ENCODE data around the gene PCDHA1. TPM values are rescaled to one million over a fixed set of nuclear protein-coding genes. Genes with fewer than 3 reads are reported as not detected.

PCDHA1 gene
- total RNA-seq, 4 donors from 2014 or later: not detected

DNA sequence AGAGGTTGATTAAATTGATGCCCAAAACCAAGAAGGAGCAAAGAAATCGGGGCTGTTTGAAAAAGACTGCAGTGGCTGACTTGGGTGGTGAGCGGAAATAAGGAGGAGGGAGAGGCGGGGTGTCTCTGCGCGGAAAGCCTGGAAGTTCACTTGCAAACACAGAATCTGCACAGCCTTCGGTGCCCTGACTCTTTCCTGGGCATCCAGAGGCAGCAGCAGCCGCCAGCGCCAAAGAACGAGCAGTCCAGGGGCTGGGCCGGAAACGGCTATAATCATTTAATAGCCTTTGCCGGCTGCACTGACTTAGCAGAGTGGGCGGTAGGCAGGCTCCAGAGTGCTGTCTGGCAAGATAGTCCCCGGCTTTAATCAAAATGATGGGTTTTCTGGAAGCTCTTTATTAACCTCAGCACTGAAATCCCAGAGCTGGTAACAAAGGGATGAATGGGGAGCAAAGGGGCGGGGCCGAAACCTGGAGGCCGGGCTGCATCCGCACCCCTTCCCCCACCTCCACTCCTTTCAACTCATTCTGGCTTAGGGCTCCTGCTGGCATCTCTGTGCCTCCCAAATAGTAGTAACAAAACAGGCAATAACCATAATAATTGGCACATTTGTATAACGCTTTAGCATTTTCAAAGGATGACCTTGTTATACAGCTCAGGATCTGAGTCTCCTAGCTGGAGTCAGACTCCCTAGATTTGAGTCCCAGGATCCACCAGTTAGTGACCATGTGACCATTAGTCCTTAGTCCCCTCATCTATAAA is 216.1 kb downstream of the PCDHA1 start:
- H3K4me3 ChIP-seq (ENCODE audit: low read depth, poor library complexity, severe bottlenecking): no peak overlapping the region
- no peak for DNase-seq (ENCODE audit: low spot score in 2 of 2)

DNA sequence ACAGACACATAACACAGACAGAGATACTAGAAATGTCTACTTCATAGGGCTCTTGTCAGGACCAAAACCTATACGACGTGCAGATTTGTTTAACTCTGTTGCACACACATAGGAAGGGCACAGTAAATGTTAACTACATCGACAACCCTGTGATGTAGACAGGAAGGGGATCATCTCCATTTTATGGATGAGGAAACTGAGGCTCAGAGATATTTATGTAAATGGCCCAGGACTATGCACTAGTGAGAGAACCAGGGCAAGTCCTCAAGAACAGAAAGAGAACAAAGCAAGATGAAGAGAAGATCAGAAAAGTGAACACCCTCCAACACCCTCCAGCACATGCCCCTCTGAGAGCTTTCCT is 216.6 kb downstream of the PCDHA1 start:
- H3K4me3 ChIP-seq (ENCODE audit: low read depth, poor library complexity, severe bottlenecking): no peak overlapping the region
- 73 to 75% methylated on average over 3 of the region's 3 CpGs for WGBS, 2 donors
- intact Hi-C loops (cut with DNase I; ENCODE audit: low total_unique reads): no loop called here
- DNase-seq (ENCODE audit: low spot score in 2 of 2): no peak
- TF ChIP-seq POLR2A (IDR thresholded peaks at IDR 0.05): no peak
- TF ChIP-seq, protein P1, sequence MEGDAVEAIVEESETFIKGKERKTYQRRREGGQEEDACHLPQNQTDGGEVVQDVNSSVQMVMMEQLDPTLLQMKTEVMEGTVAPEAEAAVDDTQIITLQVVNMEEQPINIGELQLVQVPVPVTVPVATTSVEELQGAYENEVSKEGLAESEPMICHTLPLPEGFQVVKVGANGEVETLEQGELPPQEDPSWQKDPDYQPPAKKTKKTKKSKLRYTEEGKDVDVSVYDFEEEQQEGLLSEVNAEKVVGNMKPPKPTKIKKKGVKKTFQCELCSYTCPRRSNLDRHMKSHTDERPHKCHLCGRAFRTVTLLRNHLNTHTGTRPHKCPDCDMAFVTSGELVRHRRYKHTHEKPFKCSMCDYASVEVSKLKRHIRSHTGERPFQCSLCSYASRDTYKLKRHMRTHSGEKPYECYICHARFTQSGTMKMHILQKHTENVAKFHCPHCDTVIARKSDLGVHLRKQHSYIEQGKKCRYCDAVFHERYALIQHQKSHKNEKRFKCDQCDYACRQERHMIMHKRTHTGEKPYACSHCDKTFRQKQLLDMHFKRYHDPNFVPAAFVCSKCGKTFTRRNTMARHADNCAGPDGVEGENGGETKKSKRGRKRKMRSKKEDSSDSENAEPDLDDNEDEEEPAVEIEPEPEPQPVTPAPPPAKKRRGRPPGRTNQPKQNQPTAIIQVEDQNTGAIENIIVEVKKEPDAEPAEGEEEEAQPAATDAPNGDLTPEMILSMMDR (IDR thresholded peaks at IDR 0.05): no peak

More for the DNA sequence above, 216.1 kb downstream of the PCDHA1 start:
- intact Hi-C loops (cut with DNase I; ENCODE audit: low total_unique reads): no loop called here
- WGBS, 2 donors: 6 to 8% methylated on average over 19 of the region's 19 CpGs
- TF ChIP-seq, protein P1 (IDR thresholded peaks at IDR 0.05): no peak
- TF ChIP-seq POLR2A (IDR thresholded peaks at IDR 0.05): no peak

DNA sequence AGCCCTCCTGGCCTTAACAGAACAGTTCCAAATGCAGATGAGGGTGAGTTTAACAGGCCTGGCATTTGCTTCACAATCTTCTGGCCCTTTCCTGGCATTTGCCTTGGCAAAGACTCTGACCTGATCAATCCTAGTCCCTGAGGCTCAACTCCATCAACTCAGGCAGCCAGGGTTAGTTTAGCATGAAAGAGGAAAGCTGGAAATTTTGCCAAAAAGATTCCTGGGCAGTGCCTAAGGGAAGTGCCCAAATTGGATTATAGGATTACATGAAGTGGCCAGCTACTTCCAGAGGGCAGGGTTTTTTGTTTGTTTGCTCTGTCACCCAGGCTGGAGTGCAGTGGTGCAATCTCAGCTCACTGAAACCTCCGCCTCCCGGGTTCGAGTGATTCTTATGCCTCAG is 217.1 kb downstream of the PCDHA1 start:
- DNase-seq (ENCODE audit: low spot score in 2 of 2): no peak
- TF ChIP-seq, protein P1 (IDR thresholded peaks at IDR 0.05): no peak
- TF ChIP-seq POLR2A (IDR thresholded peaks at IDR 0.05): no peak
- no peak overlapping the region for H3K4me3 ChIP-seq (ENCODE audit: low read depth, poor library complexity, severe bottlenecking)
- intact Hi-C loops (cut with DNase I; ENCODE audit: low total_unique reads): no loop called here
- 87 to 89% methylated on average over 3 of the region's 3 CpGs for WGBS, 2 donors

DNA sequence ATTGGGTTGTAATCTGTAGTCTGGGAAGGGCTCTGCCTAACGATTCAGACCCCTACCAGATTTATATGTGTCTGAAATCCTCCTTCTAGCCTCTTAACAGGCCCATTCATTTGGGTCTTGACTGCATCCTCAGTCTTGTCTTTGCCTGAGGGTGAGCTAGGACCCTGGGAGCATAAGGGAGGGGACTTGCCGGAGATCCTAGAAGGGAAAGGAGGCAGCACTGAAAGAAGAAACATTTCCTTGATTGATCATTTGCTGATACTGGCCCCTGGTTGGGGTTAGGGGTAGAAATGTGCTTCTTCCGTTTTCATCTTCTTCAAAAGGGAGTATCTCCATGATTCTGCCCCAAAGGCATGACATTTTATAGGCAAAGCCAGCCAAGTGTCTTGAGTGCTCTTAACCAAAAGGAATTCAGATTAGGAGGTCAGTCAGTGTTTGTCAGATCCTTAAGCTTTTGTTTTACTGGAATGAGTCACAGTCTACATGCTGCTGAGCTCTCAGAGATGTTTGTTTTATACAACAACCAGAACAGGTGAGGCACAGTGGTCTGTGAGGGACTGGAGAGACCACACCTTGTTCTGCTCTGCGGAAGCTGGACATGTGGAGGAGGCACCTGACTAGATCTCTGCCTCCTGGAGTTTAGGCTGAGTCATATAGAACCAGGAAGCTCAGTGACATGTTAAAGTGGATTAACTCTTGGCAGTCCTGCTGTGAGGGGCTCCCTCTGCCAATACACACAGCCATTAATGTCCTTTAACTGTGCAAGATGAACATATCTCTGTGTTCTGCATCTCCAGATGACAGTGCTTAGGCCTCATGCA is 218.1 kb downstream of the PCDHA1 start:
- intact Hi-C loops (cut with DNase I; ENCODE audit: low total_unique reads): no loop called here
- no peak overlapping the region for H3K4me3 ChIP-seq (ENCODE audit: low read depth, poor library complexity, severe bottlenecking)
- DNase-seq (ENCODE audit: low spot score in 2 of 2): no peak
- TF ChIP-seq POLR2A (IDR thresholded peaks at IDR 0.05): no peak
- TF ChIP-seq, protein P1 (IDR thresholded peaks at IDR 0.05): no peak
- 53 to 63% methylated on average over 4 of the region's 4 CpGs for WGBS, 2 donors

DNA sequence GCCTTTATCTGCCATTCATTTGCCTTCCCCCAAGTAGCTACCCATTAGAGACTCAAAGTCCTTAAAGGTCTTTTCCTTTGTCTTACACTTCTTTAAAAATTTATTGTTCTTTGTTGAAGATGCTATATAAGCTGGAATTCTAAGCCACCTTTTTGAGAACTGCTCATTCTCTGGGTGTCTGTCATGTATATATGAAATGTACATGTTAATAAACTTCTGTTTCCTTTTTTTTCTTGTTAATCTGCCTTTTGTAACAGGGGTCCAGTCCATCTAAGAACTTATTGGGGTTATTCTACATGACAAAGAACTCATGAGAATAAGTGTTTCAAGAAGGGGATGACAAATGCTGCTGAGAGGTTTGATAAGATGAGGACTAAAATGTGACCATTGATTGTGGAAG is 221.9 kb downstream of the PCDHA1 start:
- TF ChIP-seq, protein P1 (IDR thresholded peaks at IDR 0.05): no peak
- TF ChIP-seq POLR2A (IDR thresholded peaks at IDR 0.05): no peak
- no peak overlapping the region for H3K4me3 ChIP-seq (ENCODE audit: low read depth, poor library complexity, severe bottlenecking)
- DNase-seq (ENCODE audit: low spot score in 2 of 2): no peak
- intact Hi-C loops (cut with DNase I; ENCODE audit: low total_unique reads): no loop called here

All from lower leg skin (tissue), 4 donors.